ENCODE measurements around the gene PCBP3.
A peak's percentile ranks its signal among the peaks of the same experiment; 100 is the strongest.
"Not testable (repeated sequence)": the region's sequence is repeated elsewhere in the genome, so short reads cannot be mapped to it uniquely, and the experiment has no call there.

The PCBP3 gene

DNA sequence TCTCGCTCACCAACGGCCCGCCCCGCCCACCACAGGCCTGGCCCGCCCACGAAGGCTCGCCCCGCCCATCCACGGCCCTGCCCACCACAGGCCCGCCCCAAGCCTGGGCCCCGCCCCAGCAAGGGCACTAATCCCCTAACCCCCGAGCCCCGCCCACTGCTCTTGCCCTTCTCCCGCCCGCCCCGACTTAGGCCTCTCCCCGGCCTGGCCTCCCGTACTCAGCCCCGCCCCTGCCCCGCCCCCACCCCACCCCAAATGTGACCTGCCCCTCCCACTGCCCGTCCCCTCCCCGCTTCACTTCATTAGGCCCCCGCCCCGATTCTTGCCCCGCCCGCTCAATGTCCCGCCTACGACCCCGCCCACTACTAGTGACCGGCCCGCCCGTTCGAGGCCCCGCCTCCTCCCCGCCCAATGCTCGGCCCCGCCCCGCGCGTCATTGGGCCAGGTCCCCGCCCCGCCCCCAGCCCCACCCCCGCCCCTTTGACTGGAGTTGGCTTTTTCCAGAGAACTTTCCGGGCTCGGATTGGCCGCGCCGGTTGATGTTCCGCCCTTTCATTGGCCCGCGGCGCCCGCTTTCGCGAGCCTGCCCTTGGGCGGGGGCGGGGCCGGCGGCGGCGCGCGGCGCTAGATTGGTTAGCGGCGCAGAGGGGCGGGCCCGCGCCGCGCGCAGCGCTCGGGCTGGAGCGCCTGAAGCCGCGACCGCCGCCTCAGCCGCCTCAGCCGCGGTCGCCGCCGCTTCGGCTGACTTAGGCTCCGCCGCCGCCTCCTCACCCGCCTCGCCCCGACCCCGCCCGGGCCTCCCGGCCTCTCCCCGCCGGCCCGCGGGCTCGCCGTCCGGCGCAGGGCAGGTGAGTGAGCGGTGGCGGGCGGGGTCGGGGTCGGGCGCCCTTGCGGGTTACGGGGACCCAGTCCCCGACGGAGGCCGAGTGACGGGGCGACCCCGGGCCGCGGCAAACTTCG lies at the start of gene PCBP3:
Gene PCBP3 (plus strand): TSS at position 705 of the 960 bp plus-strand sequence. CDS start 206,361 bp downstream, outside the sequence.
- DNase-seq: peak; percentile 33

DNA sequence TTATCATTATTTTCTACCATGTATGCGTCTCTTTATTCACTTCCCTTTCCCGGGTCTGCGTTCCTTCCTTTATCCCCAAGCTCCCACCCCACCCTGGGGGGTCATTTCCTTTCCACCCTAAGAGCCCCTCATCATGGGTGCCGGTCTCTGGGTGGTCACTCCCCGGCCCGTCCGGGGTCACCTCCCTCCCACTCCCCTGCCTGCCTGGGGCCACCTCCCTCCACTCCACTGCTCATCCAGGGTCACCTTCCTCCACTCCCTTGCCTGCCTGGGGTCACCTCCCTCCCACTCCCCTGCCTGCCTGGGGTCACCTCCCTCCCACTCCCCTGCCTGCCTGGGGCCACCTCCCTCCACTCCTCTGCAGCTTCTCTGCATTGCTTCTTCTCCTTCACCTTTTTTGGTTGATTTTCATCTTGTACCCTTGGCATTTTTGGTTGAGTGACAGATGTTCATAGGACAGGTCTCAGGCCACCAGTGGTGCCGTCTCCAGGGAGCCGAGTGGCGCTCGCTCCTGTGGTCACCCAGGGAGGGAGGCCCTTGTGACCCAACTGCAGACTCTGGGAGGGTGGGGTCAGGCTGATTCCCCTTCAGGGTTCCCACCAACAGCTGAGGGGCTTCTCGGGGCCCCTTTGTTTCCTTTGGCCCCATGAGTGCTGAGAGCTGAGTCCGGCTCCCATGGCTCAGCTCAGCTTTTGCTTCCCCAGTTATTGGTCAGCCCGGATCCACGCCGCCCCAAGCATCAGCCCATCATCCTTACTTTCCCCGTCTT lies 48.6 kb upstream of the PCBP3 start:
- DNase-seq: no peak

DNA sequence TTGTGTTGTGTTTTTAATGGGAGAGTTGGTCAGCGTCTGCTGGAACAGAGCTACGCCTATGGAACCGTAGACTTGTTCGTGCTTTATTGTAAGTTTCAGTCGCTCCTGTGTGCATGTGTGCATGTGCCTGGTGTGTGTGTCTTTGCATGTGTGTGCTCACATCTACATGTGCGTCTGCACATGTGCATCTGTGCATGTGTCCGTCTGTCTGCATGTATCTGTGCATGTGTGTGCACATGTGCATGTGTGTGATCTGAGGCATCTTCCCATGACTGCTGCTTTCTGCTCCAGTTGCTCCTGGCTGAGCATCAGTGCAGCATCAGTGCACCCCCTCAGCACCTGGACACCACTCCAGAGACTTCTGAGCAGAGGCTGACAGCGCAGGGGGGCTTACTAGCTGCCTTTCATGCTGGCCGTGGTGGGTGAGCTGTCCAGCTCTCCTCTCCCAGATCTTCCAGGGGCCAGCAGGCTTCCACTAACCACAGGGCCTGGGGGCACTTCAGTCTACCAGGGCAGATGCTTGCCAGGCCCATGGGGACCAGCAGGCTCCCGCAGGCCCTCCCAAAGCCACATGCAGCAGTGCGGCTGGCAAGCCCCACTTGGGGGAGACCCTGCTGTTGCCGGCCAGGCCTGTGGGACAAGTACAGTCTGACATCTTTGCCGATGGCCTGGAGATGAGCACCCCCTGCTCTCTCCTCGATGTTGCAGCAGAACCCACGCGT lies 47.8 kb upstream of the PCBP3 start:
- DNase-seq: no peak

DNA sequence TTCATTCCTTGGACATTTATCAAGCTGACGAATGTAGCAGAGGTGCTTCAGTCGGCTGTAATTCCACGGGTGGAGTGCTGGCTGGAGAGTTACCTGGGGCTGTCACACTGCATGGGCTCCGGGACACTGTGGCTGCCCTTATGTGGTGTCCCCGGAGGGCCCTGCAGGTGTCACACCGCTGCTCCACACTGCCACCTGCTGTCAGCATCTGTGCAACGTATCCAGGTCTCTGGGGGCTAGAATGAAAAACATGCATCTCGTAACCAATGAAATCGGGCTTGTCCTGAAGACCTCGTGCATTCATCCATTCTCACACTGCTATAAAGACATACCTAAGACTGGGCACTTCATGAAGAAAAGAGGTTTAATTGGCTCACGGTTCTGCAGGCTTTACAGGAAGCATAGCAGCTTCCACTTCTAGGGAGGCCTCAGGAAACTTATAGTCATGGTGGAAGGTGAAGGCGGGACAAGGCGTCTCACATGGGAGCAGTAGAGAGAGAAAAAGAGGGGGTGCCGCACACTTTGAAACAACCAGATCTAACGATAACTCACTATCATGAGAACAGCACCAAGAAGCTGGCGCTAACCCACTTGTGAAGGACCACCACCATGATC lies 46.7 kb upstream of the PCBP3 start:
- DNase-seq: no peak

DNA sequence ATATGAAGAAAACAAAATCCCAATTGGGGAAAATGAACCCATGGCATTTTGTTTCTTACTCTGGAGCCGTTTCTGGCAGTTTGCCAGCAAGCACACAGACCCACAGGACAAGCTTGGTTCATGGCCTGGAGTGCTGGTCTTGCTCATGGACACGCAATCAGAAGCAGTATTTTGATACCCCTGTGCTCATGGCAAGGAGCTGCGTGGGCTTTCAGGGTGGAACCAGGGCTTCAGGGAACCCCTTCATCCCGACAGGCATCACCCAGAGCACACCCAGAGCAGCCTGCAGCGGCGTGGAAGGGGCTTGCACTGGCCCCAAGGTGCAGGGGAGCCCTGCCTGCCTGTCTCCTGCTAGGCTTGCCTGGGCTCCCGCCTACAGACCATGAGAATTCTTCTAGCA lies 45.4 kb upstream of the PCBP3 start:
- DNase-seq: no peak

DNA sequence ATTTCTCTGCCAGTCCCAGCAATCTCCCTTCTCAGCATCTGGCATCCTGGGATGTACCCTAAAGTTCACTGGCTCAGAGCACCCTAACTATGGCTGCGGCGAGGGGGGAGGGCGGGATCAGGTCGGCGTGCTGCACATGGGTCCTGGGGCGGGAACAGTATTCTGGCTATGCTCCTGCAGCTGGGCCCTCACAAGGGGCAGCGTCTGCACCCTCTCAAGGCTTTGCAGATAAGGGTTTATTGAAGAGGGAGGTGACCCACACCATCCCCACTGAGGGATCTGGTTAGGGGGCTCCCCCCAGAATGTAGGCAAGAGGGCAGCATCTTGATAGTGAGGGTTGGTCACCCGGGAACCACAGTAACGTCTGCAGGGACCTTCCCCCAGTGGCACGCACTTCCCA lies 44.9 kb upstream of the PCBP3 start:
- DNase-seq: no peak

DNA sequence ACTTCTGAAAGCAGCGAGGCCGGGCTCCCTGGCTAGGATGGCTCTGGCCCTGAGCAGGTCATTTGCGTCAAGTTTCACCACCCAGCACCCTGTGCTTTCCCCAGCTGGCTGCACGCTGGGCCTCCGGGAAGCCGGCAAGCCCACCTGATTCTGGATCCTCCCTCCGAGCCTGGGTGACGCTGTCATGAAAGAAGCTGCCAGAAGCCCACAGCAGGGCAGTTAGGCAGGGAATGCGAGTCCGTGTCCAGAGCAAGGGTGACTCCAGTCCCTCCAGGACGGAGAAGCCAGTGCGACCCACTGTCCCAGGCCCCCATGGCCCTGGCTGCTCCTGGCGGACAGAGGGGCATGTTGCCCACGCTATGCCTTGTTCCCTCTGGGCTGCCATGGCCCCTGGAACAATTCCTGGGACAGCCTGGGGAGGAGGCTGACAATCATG lies 44.4 kb upstream of the PCBP3 start:
- DNase-seq: no peak

DNA sequence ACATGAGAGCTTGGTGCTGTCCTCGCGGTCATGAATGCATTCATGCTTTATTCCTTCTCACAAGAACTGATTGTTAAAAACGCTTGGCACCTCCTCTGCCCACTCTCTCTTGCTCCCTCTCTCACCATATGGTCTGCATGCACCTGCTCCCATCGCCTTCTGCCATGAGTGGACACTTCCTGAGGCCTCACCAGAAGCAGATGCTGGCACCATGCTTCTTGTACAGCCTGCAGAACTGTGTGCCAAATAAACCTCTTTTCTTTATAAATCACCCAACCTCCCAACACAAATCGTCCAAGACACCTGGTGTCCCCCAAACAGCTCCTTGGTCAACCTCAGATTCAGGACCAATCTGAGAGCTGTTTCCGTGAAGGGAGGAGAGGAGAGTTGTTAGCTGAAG lies 43.3 kb upstream of the PCBP3 start:
- DNase-seq: no peak

DNA sequence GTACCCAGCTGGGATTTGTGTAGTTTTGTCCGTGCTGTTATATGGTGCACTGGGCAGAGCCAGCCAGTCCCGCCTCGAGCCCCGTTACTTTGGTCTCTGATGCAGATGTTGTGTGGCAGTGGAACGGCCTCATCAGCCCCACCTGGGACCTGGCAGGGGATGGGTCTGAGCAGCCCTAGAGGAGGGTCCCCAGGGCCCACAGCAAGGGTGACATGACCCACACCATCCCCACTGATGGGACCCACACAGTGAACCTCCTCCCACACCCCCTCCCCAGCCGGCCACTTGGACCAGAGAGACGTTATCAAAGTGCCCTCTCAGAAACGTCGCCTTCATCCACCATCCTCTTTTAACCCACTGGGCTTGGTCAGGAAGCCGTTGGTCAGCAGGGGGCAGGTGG lies 42.0 kb upstream of the PCBP3 start:
- no peak for DNase-seq

DNA sequence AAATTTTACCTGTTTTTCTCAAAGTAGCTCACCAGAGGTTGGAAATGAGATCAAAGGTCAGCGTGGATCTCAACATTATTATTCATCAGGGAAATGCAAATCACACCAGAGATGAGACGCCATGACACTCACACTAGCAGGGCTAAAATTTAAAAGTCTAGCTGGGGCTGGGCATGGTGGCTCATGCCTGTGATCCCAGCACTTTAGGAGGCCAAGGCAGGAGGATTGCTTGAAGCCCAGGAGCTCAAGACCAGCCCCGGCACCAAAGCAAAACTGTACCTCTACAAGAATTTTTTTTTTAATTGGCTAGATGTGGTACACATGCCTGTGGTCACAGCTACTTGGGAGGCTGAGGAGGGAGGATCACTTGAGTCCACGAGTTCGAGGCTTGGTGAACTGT lies 41.4 kb upstream of the PCBP3 start:
- no peak for DNase-seq

DNA sequence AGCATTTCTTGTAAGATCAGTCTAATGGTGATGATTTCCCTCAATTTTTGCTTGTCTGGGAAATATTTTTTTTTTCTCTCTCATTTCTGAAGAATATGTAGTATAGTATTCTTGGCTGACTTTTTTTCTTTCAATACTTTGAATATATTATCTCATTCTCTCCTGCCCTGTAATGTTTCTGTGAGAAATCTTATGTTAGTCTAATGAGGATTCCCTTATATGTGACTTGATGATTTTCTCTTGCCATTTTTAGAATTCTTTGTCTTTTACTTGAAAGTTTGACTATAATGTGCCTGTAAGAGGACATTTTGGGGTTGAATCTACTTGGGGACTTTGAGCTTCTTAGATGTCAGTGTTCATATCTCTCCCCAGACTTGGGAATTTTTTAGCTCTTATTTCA lies 40.0 kb upstream of the PCBP3 start:
- no peak for DNase-seq

DNA sequence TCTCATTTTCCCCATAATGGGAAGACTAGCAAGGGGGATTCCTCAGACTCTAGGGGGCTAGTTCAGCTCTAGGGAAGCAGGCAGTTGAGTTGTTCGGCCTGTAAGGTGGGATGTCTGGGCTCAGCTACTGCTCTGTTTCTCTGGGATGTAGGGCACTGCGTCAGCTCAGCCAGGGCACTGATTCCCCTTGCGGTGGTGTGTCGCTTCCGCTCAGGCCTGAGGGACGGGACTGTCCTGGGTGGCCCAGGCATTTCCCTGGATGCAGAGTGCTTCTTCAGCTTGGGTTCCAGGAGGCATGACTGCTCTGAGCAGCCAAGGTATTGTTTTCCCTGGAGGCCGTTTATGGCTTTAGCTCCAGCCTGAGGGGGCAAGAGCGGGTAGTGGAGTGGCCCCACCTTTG lies 38.8 kb upstream of the PCBP3 start:
- DNase-seq: not testable (repeated sequence)

DNA sequence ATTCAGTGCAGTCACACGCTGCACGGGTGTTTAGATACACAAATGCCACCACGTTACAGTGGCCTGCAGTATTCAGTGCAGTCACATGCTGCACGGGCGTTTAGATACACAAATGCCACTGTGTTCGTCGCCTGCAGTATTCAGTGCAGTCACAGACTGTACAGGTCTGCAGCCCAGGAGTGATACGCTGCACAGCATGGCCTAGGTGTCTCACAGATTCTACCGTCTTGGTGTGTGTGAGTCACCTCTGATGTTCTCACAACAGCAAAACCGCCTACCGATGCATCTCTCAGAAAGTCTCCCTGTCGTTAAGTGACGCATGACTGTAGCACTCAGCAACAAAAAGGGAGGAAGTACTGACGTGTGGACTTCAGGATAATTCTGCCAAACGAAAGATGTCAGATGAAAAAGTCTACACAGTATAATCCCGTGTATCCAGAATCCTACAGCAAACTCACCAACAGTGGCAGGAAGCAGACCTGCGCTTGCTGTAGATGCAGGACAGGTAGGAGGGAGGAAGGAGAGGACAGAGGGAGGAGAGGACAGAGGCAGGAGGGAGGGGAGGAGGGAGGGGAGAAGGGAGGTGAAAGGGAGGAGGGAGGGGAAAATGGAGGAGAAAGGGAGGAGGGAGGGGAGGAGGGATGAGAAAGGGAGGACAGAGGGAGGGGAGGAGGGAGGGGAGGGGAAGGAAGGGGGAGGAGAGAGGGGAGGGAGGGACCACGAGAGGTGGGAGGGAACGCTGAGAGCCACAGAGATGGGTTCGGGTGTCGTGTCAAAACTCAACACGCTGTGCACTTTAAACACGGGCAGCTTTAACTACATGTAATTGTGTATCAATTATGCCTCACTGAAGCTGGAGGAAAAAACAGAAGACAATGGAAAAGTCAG lies 36.3 kb upstream of the PCBP3 start:
- no peak for DNase-seq

DNA sequence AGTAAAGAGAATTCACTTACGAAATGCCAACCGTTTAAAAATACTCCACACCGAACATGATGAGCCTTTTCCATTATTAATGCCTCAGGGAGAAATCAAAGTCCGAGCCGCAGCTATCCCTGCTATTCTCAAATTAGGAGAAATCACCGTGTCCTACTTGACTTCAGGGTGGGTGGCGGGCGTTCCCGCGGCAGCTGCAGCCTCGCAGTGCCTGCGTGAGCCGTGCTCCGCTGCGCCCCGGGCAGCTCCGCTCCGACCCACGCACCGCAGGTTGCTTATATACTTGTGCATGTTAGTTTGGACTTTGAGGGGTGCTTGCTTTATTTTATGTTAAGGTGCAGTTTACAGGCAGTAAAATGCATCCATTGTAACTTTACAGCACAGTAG lies 35.6 kb upstream of the PCBP3 start:
- no peak for DNase-seq

DNA sequence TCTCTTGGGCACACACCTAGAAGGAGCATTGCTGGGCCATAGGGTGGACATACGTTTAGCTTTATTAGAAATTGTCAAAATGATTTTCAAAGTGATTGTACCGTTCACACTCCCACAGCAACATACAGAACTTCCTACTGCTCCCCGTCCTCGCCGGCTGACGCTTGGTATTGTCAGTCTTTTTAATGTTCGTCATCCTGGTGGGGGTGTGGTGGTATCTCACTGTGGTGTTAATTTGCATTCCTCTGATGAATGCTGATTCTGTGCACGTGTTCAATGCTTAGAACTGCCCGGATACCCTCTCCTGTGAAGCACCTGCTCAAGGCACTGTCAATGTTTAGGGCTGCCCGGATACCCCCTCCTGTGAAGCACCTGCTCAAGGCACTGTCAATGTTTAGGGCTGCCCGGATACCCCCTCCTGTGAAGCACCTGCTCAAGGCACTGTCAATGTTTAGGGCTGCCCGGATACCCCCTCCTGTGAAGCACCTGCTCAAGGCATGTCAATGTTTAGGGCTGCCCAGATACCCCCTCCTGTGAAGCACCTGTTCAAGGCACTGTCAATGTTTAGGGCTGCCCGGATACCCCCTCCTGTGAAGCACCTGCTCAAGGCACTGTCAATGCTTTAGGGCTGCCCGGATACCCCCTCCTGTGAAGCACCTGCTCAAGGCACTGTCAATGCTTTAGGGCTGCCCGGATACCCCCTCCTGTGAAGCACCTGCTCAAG lies 34.6 kb upstream of the PCBP3 start:
- DNase-seq: not testable (repeated sequence)

DNA sequence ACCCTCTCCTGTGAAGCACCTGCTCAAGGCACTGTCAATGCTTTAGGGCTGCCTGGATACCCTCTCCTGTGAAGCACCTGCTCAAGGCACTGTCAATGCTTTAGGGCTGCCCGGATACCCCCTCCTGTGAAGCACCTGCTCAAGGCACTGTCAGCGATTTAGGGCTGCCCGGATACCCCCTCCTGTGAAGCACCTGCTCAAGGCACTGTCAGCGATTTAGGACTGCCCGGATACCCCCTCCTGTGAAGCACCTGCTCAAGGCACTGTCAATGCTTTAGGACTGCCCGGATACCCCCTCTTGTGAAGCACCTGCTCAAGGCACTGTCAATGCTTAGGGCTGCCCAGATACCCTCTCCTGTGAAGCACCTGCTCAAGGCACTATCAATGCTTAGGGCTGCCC lies 33.9 kb upstream of the PCBP3 start:
- DNase-seq: not testable (repeated sequence)

DNA sequence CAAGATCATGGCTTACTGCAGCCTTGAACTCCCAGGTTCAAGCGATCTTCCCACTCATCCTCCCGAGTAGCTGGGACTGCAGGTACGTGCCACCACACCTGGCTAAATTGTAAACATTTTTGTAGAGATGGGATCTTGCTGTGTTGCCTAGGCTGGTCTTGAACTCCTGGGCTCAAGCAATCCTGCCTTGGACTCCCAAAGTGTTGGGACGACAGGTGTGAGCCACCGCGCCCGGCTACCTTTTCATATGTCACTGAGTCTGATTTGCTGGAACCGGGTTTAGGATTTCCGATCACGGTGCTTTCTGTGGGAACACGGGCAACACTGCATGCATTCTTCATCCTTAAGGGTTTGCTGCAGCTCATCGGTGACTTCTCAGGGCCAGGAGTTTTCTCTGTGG lies 32.2 kb upstream of the PCBP3 start:
- no peak for DNase-seq

DNA sequence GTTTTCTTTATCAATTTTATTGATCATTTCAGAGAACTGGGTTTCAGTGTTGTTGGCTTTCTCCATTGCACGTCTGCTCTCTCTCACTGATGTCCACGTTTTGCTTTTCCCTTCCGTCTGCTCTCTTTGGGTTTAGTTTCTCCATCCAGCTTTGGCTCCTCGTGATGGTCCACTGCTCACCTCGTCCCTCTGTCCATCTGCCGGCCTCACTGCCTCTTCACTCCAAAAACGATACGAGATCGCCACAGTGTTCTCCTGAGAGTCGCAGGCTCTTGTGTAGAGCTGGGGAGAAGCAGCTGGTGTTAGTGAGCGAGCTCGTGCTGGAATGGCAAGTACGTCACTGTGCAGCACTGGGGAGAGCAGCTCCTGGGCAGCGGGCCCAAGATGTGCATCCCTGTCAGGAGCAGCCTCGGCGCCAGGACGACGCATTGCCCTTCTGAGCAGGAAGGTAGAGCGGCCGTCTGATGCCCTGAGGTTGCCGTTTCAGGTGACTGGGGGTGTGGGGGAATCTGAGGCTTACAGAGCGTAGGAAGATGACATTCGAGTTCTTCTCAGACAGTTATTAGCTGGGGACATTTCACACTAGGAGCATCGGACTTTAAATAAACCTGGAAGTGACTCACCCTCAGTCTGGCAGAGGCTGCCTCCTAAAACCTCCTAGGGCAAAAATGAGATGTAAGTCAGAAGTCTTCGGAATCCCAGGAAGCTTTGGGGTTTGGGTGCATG lies 31.4 kb upstream of the PCBP3 start:
- DNase-seq: no peak

DNA sequence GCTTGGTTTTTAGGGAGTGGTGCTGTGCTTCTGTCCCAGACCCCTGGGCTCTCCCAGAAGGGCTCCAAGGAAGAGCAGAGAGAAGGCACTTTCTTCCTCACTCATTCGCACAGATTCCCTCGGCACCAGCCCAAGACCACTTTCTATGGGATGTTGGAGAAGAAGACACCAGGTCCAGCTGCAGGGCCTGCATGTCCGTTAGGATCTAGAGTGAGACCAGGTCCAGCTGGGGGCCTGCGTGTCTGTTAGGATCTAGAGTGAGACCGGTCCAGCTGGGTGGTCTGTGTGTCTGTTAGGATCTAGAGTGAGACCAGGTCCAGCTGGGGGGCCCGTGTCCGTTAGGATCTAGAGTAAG lies 30.9 kb upstream of the PCBP3 start:
- DNase-seq: not testable (repeated sequence)

DNA sequence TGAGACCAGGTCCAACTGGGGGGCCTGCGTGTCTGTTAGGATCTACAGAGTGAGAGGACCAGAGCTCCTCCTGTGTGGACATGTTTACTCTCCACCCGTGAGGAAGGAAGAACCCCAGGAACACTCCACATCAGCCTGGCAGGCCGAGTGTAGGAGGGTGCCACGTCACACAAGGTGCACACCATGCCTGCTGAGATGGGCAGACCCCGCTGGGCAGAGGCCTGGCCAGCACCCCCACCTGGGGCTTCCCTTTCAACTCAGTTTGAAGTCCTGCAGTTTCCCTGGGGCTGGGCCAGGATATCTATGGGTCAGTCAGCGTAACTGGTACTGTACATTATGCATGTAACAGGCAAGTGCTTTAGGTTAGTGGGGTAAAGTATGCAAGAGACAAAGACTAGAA lies 30.1 kb upstream of the PCBP3 start:
- DNase-seq: no peak

DNA sequence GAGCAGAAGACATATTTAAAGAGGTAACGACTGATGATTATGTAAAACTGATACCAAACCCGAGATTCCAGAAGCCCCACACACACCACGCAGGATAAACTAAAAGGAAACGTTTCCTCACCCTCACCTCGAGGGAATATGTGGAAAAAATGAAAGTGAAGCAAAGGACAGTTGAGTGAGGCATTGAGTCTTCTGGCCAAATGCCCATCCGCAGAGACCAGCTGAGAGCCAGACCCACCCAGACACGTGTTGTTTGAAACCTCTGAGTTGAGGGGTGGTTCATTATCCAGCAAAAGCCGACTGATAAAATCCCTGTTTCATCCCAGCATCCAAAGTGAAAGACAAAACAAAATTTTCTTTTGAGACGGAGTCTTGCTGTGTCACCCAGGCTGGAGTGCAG lies 29.6 kb upstream of the PCBP3 start:
- no peak for DNase-seq
